ENCODE data around the gene C2orf81.

DNA sequence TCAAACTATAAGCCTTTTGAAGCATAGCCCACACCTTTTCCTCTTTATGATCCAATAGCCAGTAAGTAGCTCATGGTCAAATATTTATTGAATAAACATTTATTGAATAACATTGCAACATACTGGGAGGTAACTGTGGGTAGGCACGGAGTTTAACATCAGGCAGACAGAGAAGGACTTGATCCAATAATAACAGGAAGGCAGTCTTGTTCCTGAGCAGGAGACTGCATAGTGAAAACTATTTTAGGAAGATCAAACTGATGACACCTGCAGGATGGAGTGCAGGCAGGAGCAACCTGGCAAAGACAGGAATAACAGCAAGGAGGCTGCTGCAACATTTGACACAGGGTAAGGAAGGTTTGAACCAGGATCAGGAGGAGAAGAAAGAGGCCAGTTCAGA, 38.2 kb downstream of the C2orf81 start:
- TF ChIP-seq, protein P1, sequence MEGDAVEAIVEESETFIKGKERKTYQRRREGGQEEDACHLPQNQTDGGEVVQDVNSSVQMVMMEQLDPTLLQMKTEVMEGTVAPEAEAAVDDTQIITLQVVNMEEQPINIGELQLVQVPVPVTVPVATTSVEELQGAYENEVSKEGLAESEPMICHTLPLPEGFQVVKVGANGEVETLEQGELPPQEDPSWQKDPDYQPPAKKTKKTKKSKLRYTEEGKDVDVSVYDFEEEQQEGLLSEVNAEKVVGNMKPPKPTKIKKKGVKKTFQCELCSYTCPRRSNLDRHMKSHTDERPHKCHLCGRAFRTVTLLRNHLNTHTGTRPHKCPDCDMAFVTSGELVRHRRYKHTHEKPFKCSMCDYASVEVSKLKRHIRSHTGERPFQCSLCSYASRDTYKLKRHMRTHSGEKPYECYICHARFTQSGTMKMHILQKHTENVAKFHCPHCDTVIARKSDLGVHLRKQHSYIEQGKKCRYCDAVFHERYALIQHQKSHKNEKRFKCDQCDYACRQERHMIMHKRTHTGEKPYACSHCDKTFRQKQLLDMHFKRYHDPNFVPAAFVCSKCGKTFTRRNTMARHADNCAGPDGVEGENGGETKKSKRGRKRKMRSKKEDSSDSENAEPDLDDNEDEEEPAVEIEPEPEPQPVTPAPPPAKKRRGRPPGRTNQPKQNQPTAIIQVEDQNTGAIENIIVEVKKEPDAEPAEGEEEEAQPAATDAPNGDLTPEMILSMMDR (IDR thresholded peaks at IDR 0.05), result peak; percentile 21; the same call in 1 of the 2 replicates
- no peak for TF ChIP-seq ZFX (IDR thresholded peaks at IDR 0.05; ENCODE audit: borderline replicate concordance)

All from 22Rv1 (cell line).